ENCODE measurements around the gene TSPAN6.

DNA sequence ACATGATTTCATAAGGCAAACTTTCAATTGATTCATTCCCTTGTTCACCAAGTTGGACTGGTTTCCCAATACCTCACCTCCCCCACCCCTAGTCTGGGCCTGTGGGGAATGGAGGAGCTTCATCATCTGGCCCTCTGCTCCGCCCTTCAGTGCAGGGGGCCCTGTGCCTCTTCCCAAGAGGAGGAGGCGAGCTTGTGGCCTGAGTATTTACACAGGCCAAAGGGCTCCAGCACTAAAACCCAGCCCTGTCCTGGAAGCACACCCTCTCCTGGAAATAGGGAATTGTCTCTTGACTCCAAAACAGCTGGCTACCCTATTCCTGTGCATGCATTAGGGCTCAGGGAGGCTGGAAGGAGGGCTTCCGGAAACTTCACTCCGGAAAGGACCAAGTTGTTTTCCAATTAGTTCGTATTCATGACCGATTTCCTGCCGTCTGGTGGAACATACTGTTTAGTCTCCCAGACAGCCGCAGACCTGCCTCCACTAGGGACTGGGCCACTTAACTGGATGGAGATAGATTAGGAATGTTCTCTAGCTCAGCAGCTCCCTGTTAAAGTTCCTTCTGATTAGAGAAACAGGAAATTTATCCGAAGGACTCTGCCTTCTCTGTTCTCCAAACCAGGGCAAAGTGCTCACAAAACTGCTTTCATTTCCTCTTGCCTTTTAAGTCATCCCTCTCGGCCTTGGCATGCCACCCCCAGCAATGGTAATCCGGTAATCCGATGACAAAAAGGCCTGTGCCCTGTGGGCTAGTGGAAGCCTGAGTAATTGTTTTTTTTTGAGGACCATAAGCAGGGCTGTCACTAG is 13.1 kb upstream of the TSPAN6 start:
- TF ChIP-seq, protein P1, sequence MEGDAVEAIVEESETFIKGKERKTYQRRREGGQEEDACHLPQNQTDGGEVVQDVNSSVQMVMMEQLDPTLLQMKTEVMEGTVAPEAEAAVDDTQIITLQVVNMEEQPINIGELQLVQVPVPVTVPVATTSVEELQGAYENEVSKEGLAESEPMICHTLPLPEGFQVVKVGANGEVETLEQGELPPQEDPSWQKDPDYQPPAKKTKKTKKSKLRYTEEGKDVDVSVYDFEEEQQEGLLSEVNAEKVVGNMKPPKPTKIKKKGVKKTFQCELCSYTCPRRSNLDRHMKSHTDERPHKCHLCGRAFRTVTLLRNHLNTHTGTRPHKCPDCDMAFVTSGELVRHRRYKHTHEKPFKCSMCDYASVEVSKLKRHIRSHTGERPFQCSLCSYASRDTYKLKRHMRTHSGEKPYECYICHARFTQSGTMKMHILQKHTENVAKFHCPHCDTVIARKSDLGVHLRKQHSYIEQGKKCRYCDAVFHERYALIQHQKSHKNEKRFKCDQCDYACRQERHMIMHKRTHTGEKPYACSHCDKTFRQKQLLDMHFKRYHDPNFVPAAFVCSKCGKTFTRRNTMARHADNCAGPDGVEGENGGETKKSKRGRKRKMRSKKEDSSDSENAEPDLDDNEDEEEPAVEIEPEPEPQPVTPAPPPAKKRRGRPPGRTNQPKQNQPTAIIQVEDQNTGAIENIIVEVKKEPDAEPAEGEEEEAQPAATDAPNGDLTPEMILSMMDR (conservative IDR thresholded peaks at IDR 0.05; ENCODE audit: low read depth, low read length), result no peak
- no peak for TF ChIP-seq EZH2phosphoT487 (IDR thresholded peaks at IDR 0.05; ENCODE audit: borderline replicate concordance, low read length)
- TF ChIP-seq EZH2 (IDR thresholded peaks at IDR 0.05; ENCODE audit: low read length, unreplicated experiment), result no peak

Data from PC-3 (cell line).